ENCODE measurements around the gene TOX4. TPM values are rescaled to one million over a fixed set of nuclear protein-coding genes. Genes with fewer than 3 reads are reported as not detected.
"Not testable (repeated sequence)": the region's sequence is repeated elsewhere in the genome, so short reads cannot be mapped to it uniquely, and the experiment has no call there.

TOX4 gene
- total RNA-seq, result 19.6 TPM

DNA sequence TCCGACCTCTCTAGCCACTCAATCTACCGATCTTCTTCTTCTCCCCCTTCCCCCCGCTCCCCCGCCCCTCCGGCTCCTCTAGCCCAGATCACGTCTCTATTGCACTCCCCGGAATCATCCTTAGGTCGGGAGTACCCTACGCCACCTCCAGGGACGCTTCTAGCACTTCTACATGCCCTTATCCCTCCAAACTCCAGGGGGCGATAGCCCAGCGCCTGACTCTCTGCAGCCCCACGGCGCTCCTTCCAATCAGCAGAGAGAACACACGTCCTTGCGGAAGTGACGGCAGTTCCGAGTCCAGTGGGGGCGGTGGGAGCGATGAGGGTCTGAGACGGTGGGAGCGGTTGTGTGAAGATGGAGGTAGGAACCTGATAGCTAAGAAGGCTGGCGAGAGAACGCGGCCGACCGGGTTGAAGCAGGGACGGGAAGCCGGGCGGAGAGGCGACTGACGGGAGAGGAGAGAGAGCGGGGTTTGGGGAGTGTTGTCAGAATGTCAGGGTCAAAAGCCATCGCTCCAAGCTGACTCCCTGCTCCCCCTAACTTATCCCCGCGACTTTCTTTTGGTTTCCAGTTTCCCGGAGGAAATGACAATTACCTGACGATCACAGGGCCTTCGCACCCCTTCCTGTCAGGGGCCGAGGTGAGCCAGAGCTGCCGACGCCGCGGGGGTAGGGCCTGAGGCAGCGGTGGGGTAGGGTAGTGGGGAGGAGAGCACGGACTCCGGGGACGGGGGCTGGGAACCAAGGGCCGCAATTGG is at the start of gene TOX4, which contains the start of gene RAB2B:
TOX4 (plus strand) TSS at position 271 of the 757 bp plus-strand sequence; CDS start at position 355, 84 bp downstream.
RAB2B (minus strand) TSS at position 35 of the 757 bp plus-strand sequence. CDS start 87 bp downstream, outside the sequence.
- DNase-seq (ENCODE audit: low spot score in 2 of 2) (peak; percentile 91 to 94), FAIRE-seq (no peak)

DNA sequence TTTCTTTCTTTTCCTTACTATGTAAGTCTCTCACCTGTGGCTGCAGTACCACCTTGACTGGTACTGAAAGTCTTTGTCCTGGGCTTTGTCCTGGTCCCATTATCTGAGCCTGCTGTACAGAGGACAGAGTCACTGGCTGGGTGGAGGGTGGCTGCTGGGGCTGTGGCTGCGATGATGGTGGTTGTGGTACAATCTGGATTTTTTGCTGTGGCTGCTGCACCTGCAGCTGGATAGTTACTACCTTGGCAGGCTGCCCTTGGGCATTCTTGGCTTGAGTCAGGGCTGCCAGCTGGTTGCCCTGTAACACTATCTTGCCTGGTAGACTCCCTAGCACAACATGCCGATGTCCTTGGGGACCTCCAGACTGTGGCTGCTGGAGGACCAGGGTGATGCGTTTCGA is 48.1 kb upstream of the TOX4 start:
- FAIRE-seq (no peak), DNase-seq (ENCODE audit: low spot score in 2 of 2) (no peak)

DNA sequence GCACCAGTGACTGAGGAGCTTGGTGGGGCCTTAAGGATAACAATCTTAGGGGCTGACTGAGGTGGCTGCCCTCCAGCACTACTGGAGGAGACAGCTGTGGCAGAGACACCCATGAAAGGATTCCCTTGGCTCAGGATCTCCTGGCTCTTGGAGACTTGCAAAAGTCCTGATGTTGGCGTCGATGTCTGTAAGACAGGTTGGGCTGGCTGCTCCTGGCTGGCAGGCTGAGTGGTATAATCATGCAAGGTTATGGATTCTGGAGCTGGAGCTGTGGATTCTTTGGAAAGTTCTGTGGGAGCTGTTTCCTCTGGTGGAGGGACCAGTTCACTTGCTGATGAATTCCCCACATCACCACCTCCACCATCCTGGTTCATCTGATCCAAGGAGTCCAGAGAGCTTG is 45.9 kb upstream of the TOX4 start:
- no peak for DNase-seq (ENCODE audit: low spot score in 2 of 2)
- no peak for FAIRE-seq

DNA sequence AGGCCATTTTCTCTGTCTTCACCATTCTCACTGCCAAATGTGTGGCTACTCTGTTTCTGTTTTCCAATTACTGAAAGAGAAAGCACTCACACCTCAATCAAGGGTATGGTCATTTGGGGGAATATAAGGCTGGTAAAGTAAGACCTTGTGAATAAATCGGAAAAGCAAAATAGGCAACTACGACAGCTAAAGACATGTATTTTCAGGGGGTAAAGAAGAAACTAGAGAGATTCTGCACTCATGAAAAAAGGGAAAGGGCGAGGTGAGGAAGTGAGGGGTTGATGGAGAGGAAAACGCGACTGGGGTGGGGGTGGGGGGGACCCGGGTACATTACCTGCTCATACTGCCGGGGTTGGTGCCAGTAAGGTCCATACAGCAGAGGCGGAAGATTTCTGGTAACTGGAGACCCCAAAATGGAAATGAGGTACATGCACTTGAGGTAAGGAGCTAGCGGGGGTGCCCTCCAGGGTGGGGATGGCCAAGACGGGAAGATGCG is 40.4 kb upstream of the TOX4 start:
- DNase-seq (ENCODE audit: low spot score in 2 of 2) (no peak), FAIRE-seq (no peak)

DNA sequence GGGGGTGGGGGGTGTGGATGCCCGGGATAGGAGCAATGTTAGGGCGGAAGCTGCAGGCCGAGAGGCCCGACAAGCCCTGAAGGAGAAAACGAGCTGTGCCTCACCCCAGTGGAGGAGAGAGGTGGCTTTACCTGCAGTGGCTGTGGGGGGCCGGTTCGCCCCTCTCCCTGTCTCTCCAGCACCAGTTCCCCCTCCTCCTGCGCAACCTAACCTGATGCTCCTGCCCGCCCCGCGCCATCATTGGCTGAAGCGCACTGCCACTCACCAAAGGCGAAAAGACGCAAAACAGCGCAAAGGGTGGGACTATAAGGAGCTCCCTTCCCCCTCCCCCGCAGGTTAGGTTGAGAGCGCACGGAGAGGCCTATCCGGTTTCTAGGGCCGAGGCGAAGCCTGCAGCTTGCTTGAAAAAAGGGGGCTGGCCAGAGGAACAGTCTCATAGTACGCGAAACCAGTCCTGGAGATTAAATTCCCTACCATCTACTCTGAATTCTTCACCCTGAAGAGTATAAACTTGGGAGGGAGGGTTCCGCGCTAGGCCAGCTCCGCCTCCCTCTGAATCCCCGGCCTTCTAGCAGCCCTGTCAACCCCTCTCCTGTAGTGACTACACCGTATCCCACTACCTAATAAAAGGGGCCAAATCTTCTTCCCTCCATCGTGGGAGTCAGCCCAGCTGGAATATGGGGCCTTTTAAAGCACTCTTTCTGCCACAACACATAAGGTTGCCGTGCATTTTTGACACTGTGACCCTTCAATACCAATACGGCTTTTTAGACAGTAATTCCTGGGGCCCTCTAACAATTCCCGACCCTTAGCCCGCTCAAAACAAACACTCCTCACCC is 39.7 kb upstream of the TOX4 start:
- DNase-seq (ENCODE audit: low spot score in 2 of 2), result peak; percentile 78 to 92
- no peak for FAIRE-seq

- DNase-seq (ENCODE audit: low spot score in 2 of 2) (no peak), FAIRE-seq (no peak)
Measured at GRCh38 chr14:21440859-21441258, 36.1 kb upstream of the TOX4 start.

DNA sequence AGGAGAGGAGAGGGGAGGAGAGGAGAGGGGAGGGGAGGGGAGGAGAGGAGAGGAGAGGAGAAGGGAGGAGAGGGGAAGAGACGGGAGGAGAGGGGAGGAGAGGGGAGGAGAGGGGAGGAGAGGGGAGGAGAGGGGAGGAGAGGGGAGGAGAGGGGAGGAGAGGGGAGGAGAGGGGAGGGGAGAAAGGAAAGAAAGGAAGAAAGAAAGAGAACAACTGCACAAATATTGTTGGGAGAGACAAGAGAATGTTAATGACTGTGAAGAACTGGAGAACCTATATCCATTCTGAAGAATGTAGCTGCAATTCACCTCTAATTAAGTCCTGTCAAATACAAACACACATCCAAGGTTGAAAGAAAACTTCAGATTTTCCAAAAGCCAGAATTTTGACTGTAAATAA is 34.3 kb upstream of the TOX4 start:
- DNase-seq (ENCODE audit: low spot score in 2 of 2); FAIRE-seq: not testable (repeated sequence)

GRCh38 chr14:21449899-21450216 is 27.1 kb upstream of the TOX4 start:
- no peak for FAIRE-seq
- DNase-seq (ENCODE audit: low spot score in 2 of 2), result no peak

DNA sequence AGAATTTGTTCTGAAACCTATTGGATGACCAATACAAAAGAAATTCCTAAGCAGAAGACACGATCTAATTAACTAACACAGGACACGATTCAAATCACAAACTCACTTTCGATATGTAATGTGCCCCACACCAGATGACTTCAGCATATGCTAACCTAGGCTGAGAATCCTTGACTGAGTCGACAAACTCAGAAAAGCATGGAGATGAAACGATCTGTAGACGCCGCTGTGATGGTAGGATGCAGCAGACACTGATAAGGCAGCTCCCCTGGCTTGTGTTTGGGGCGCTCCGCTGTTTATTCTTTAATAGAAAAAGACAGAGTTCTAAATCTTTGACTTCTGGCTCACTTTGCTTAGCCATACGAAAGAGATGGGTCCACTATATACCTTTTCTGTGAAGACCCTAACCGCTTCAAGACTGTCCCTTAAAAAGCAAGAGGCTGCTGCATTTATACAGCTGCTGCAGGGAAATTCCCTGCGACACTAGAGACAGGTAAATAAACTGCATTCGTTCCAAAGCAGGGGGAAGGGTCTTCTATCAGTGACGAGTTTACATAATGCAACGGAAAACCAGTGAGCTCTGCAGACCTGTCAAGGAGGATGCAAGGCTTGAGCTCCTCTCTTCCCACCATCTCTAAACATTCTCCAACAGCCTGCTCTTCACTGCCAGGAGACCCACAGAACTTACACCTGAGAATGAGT is 22.0 kb upstream of the TOX4 start:
- FAIRE-seq (no peak), DNase-seq (ENCODE audit: low spot score in 2 of 2) (no peak)

DNA sequence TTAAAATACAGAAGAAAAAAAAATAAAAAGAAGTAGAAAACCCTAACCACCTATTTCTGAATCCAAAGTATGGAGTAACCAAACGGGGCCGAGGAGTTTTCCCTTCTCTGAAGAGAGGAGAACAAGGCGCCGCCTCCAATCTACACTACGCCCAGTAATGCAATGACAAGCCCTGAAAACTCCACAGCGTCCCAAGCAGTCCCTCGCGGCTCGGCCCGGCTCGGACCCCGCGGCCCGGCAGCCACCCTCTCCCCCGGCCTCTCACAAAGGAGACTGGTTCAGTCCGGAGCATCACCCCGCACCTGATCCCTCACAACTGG is 21.4 kb upstream of the TOX4 start:
- DNase-seq (ENCODE audit: low spot score in 2 of 2) (no peak), FAIRE-seq (no peak)

DNA sequence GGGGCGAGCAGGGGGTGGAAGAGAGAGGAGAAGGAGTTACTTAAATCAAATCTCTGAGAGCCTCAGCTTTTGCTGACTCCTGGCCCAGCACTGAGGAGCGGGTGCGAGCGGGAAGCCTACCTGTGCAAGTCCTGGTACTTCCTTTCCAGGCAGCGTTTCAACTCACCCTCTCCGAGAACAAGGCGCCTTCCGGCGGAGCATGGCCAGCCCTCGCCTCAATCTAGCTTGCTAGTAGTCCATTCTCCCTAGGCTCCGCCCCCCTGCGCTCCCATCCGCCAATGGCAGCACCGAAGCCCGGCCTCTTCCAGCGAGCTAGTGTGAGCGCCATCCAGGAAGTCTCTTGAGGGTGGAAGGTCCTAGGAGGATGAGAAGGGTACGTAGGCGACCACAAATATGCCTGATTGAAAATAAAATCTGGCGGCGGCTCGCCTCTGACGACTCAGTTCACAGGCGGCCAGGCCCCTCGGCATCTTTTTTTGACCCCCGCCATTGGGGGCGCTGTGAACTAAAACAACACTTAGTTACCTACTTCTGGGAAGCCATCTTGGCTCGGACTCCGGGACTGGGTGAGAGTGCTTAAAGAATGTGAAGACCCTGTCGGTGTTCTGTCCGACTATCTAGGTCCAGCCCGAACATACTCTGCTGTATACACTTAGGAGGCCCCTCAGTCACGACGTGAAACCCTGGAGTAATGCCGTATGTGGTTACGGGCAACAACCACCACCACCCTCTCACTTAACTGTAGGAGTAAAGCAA is 20.9 kb upstream of the TOX4 start, which contains the start of gene CHD8:
CHD8 (minus strand) TSS at position 212 of the 756 bp plus-strand sequence. CDS start 24,480 bp downstream, outside the sequence.
- DNase-seq (ENCODE audit: low spot score in 2 of 2) (peak; percentile 91 to 95), FAIRE-seq (peak; percentile 71)

DNA sequence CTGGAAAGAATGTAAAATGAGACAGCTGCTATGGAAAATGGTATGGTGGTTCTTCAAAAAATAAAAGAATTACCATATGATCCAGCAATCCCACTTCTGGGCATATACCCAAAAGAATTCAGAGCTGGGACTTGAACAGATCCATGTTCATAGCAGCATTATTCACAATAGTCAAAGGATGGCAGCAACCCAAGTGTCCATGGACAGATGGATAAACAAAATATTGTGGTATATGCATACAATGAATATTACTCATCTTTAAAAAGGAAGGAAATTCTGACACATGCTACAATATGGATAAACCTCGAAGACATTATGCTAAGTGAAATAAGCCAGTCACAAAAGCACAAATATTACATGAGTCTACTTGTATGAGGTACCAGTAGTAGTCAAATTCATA is 9.4 kb upstream of the TOX4 start:
- no peak for FAIRE-seq
- DNase-seq (ENCODE audit: low spot score in 2 of 2), result no peak

GRCh38 chr14:21475767-21476522 is 1.1 kb upstream of the TOX4 start:
- no peak for FAIRE-seq
- DNase-seq (ENCODE audit: low spot score in 2 of 2), result no peak

DNA sequence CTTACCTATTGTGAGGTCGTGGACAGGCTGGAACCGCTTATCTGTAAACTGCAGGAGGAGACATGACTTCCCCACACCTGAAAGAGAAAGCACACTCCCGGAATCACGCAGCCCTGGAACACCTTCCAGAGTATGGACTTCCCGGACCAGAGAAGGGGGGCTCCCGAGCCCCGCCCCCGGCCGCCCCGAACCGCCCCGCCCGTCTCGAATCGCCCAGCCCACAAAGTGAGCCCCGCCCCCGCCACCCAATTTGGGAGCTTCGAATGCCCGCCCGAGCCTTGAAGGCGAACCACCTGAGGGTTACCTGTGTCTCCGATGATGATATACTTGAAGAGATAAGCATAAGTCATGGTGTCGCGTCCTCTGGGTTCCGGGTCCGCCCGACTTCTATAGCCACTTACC is 471 bp upstream of the TOX4 start:
- FAIRE-seq, result no peak
- peak in 1 of 2 donors; percentile 61 for DNase-seq (ENCODE audit: low spot score in 2 of 2)

DNA sequence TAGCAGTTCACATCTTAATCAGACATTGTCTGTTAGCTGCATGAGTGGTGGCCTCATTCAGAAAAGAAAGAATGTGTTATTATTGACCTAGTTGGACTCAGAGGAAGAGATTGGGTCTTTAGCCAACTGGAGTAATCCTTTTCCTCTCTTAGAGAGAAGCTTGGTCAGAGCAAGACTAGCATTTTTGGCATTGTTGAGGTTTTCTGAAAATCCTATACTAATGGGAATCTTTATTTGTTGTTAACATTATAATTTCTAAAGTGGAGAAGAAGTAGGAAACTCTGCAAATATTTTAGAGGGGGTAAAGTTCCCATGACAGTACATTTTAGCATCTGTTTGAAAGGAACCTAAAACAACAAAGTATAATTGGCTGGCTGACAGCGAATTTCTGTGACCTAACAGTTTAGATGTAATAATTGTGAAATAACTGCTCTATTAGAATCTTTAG is 9.7 kb downstream of the TOX4 start:
- no peak for DNase-seq (ENCODE audit: low spot score in 2 of 2)
- no peak for FAIRE-seq

DNA sequence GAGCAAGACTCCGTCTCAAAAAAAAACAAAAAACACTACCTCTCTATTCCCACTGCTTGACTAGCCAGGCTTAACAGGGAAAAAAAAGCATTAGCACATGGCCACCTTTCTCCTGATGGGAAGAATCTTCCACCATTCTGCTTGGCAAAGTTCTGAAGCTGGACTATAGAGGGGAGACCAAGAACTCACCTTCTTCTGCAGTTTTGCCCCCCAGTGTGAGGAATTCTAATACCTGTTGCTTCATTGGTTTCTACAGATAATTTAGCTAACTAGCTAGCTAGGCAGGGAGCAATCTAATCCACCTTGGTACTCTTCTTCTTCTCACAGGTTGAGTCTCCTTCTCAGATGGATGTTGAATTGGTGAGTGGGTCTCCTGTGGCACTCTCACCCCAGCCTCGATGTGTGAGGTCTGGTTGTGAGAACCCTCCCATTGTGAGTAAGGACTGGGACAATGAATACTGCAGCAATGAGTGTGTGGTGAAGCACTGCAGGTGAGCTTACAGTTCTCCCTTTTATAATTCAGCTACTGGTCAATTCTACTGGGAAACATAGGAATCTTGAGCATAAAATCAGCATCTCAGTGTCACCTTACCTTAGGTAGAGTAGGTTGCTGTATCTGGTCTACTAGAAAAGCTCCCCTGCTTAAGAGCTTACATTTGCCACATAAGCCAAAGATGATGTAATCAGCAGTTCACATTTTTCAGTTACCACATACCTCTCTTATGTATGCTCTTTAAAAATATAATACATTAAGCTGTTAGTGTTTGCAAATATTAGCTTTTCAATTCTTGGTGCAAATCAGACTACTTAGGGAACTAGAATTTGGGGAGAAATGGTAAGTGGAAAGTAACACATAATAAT is 18.1 kb downstream of the TOX4 start:
- DNase-seq (ENCODE audit: low spot score in 2 of 2) (no peak), FAIRE-seq (no peak)

DNA sequence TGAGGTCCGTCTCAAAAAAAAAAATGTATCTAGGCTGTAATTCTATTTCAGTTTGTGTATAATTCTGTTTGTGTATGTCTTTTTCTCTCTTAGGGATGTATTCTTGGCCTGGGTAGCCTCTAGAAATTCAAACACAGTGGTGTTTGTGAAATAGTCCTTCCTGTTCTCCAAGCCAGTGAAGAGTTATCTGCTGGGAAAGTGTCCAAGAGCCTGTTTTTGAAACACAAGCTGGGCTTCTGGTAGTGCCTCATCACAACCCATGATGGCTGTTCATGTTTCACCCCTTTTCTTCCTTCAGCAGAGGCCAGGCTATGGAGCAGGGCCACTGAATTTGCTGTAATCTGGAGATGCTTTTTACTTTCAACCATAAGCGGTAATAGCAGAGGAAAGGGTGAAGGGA is 19.5 kb downstream of the TOX4 start:
- FAIRE-seq, result no peak

More for the DNA sequence above, 19.5 kb downstream of the TOX4 start:
- DNase-seq (ENCODE audit: low spot score in 2 of 2), result no peak
